Stimulated activated CD4-positive, alpha-beta T cell treated with anti-CD3 and anti-CD28 coated beads, Interleukin-2, amount 100 ng/mL, for 24 hours (primary cell): ENCODE measurements around the gene PPIB.

ENCODE experiments used
- DNase-seq, 2 donors: peaks; one replicate each; pipeline ENCODE4 v3.0.0-alpha.2; 2020

PPIB gene

DNA sequence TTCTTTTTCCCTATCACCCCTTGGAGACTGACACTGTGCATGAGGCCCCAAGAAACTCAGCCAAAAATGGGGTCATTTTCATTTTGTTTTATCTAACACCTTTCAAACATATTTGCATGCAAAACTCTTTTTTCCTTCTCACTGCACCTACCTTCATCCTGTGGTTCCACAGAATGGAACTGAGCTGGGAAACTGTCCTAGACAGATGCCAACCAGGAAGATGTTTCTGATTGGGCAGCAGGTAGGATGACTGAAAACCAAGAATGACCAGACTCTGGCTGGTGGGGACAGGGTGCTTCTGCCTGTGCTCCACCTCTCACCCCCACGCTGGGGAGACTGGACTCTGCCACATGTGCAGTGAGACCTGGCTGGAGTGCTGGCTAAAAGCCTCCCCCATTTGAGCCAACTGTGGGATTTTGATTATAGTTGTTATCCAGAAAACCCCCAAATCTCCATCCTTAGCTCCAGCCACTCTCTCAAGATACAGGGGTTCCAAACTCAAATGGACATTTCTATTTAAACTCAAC lies 5.2 kb downstream of the PPIB start:
- DNase-seq, result no peak

DNA sequence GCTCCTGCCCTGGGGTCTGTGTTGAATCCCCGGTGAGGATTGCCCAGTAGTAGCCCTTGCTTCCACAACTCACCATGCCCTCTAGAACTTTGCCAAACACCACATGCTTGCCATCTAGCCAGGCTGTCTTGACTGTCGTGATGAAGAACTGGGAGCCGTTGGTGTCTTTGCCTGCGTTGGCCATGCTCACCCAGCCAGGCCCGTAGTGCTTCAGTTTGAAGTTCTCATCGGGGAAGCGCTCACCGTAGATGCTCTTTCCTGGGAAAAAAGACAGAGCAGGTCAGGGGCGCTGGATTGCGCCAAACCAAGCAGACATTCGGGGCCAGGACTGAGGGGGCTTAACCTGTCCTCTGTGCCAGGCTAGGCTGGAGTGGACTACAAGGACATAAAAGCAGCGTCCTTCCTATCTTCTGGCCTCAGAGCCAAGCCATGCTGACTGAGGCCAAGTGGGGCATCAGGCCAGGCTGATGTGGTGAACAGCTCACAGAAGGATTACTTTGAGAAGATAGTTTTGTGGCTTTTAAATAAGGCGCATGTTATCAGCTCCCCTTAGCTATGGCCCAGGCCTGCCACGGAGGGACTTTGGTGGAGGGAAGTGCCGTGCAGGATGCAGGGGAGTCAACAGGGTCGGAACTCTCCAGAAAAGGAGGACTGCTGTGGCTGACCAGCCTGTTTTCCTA lies 6.0 kb downstream of the PPIB start:
- no peak for DNase-seq

DNA sequence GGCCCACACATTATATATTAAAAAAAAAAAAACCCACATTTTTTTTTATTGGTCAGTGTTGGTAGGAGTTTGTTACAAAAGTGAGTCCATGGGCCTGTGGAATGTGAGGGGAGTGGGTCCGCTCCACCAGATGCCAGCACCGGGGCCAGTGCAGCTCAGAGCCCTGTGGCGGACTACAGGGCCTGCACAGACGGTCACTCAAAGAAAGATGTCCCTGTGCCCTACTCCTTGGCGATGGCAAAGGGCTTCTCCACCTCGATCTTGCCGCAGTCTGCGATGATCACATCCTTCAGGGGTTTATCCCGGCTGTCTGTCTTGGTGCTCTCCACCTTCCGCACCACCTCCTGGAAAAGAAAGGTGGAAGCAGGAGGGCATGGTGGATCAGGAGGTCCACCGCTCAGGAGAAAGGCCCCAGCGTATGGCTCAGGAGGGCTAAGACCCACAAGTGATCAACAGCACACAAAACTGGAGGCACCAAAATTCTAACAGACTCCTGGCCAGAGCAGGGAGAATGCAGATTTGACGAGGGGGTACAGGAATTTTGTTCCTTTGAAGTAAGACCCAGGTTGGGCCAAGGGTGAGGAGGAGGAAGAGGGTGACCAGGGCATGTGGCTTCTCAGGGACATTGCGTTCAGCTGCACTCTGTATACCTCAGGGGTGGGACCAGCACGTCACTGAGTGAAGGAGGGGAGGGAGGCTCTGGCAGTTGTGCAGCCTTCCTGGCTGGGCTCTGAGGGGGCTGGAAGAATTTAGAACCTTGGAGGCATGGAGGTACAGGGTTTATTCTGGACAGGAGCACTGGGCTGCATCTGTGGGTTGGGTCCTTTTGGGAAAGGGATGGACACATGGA lies 6.8 kb downstream of the PPIB start:
- DNase-seq, result no peak

DNA sequence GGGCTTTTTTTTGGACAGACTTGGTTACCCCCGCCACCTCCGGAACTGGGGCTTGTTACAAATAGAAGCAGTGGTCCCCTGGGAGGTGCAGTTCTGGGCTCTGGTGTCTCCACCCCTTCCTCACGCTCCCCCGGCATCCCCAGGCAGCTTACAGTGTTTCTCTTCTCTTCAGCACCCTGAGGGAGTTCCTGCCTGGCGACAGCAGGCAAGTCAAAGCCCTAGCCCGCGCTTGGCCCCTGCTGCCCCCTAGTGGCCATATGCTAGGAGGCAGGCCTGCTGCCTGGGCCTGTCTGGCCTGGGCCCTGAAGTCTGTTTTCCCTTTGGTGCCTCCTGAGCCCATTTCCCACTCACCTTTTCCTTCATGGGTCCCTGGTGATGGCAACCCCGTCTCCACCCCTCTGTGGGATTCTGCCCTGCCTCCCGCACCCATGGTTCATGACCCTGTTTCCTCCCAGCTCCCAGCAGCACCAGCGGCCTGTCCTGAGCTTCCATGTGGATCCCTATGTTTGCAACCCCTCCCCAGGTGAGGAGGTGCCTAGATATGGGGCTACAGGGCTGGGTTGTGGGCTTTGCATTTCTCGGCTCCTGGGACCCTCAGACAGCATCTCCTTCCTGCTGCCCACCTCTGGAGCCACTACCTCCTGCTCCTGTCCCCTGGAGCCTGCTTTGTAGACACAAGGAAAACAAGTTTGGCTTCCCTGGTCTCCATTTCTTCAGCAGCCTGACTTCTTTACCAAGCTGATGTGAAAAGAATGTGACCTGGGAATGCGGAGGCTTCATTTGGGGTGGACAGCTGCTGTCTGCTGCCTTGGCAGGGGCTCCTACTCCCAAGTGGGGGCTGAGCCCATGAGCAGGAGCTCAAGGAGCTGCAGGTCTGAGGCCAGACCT lies 9.1 kb downstream of the PPIB start:
- peak; percentile 95 to 96 for DNase-seq

DNA sequence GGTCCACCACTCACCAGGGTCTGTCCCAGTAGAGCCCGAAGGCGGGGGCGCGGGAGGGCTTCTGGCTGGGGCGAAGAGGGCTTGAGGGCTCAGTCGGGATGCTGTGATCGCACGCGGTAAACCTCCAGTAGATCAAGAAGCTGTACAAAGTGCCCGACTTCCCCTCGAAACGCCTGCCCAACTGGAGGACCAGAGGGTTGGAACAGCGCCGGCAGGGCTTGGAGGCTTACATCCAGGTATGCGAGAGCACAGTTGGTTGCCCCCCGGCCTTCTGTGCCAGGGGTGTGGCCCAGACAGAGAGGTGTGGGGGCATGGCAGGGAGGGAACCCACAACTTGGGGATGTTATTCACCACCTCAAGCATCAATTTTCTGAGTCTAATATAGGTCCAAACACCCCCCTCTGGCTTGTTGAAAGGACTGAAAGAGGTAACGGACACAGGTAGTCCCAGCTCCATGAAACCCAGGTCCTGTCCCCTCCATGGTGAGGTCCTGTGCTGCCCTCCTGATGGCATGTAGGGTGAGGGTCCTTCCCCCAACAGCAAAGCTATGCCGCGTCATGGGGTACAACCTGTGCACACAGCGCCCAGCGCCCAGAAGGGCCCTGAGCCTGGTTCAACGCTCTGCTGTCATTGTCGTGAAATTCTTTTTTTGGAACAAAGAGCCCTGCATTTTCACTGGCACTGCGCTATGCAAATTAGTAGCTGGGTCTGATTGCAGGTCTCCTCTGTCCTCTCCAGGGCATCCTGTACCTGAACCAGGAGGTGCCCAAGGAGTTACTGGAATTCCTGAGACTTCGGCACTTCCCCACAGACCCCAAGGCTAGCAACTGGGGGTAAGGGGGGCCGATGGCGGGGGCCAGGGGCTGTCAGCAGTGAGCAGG lies 10.1 kb downstream of the PPIB start:
- DNase-seq, result peak in 1 of 2 donors; percentile 25

DNA sequence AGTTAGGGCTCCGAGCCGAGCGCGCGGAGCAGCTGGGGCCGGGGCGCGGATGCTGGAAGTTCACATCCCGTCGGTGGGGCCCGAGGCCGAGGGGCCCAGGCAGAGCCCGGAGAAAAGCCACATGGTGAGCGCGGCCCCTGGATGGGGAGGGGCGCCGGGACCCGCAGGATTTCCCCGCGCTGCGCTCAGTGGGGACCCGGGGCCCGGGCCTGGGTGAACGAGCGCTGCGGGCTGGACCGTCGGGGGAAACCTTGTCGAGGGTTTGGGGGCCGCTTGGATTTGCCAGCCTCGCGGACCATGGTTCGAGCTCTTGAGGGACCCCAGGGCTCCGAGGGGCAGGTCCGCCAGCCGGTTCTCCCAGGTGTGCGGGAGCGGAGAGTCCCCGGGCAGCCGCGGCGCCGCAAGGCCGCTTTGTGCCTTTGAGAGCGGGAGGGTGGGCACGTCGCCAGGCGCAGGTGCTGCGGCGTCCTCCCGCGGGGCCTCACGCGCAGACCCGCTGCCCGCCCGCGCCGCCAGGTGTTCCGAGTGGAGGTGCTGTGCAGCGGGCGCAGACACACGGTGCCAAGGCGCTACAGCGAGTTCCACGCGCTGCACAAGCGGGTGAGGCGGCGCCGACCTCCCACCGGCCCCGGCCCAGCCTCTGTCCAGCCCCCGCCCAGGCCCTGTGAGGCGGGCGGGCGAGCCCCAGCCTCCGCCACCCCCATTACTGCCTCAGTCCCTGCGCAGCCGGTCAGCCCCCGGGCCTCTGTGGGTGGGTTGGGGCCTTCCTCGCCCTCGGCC lies 10.9 kb downstream of the PPIB start, which contains the start of gene SNX22:
Gene SNX22 (plus strand): TSS at position 5 of the 780 bp plus-strand sequence. CDS start 45 bp downstream, at position 50.
- peak in 1 of 2 donors; percentile 37 for DNase-seq

DNA sequence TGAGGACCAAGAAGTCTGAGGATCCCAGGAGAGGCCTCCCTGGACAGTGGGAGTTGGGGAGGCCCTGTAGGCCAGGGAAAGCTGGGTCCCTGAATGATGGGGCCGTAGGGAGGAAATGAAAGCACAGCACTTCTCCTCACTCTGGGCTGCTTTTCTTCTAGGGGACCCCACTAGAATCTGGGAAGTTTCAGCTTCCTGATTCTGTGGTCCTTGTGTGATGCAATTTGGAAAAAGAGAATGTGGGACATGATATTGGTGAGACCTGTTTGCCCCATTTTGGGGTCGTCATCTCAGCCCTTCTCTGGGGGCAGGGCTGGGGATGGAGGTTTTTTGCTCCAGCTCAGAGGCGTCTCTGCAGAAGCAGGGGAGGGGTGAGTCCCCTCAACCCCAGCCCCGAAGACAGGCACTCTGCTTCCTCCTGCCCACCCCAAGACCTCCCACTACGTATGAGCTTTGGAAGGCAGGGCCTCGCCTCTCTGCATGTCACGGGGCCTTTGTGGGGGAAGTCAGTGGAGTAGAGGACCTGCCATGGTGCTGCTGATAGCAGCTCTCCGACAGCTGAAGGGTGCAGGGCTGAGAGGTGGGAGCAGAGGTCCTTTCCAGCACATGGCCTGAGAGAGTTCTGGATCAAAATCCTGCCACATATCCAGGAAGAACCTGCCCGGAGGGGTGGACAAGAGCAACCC lies 12.8 kb downstream of the PPIB start:
- DNase-seq, result no peak

DNA sequence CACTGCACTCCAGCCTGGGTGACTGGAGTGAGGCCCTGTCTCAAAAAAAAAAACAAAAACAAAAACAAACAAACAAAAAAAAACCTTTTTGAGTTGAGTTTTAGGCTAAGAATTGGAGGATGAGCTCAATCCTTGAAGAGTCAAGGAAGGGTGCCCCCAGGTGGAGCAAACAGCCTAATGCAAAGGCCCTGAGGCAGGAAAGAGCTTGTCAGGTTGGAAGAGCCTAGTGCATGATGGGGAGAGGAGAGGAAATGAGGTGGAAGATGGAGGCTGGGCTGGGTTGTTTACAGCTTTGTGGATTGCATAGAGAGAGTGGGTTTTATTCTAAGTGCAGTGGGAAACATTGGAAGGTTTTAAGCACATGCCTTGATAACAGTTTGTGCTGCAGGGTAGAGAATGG lies 13.4 kb downstream of the PPIB start:
- DNase-seq, result peak in 1 of 2 donors; percentile 28

DNA sequence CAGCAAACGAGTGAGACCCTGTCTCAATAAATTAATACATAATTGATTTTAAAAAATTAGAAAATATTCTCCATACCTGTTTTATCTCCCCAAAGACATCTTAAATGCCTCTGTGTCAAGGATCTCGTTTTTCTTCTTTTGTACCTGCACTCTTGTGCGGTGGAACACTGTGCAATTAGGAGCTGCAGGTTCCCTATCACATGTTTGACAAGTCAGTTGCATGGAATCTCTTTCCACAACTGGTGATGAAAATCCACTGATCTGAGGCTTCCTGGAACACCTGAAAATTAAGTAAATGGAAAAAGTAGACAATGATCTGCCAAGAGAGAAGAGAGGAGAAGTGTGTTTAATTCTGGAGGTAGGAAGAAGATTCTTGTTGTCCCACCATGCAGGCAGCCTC lies 14.2 kb downstream of the PPIB start:
- no peak for DNase-seq

DNA sequence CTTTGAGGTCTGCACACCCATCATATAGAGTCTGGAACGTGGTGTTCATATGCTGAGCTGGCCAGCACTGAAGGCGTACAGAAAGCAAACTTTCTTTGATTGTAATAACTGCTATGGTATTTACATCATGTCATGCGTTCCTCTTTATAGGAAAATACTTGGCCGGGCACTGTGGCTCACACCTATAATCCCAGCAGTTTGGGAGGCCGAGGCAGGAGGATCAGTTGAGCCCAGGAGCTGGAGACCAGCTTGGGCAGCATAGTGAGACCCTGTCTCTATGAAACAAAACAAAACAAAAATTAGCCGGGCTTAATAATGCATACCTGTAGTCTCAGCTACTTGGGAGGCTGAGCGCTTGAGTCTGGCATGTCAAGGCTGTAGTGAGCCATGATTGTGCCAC lies 14.7 kb downstream of the PPIB start:
- DNase-seq, result no peak

DNA sequence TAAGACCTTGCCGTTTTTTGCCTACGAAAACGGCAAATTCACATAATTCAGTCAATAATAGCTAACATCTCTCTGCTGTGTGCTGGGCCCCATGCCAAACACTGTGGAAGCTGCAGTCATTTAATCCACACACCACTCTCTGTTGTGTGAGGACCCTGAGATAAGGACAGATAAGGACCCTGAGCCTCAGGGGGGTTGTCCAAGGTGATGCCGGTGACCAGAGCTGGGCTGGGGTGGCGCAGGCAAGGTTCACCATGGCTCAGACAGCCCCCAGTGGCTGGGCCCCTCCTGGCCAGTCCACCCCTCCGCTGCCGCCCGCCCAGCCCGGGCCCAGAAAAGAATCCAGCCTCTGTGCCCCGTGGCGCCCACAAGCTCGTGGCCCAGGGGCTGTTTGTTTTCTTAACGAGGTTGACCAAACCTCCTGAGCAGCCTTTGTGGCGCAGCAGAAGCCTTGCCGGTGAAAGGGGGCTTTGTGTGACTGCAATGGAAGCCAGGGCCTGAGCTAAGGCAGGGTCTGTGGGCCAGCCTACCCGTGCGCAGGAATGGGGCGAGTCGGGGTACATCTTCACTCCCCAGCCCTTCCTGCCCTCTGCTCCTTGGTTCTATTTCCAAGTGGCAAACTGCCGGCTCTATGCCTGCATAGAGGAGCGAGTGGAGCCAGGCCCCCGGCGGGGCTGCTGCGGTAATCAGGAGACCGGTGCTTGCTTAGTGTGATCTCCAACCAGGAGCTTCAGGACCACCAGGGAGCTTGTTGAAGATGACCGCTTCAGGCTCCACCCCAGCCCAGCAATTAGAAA lies 15.7 kb downstream of the PPIB start:
- no peak for DNase-seq

DNA sequence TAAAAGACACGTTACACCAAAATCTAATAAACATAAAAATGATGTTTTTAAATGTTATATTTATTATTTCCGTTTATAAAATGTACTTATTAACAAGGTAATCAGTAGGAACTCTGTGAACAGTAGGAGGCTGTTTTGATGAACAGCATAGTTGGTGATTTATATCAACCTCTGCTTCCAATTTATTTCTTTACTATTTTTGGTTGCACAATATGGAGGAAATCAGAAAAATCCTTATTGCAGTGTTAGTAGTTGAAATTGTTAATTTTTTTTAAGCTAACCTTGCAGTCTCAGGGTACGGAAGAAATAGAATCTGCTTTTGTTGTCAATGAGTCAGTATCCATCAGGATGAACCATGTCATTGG lies 16.3 kb downstream of the PPIB start:
- DNase-seq, result no peak

DNA sequence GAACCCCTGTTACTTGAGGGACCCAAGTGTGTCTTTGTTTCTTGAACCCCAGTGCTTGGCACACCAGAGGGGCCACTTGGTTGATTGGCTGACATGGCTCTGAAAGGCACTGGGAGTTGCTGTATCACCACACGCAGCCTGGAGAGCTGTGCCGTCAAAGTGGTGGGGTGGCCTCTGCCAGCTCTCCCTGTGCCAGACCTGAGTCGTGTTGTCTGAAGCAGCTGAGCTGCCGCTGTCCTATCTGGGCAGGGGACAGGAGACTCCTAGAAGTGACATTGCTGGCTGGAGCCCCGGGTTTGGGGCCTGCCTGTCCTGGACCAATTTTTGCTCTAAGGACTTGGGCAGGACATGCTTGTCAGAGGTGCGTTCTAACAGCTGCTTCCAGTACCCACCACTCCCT lies 16.8 kb downstream of the PPIB start:
- no peak for DNase-seq

DNA sequence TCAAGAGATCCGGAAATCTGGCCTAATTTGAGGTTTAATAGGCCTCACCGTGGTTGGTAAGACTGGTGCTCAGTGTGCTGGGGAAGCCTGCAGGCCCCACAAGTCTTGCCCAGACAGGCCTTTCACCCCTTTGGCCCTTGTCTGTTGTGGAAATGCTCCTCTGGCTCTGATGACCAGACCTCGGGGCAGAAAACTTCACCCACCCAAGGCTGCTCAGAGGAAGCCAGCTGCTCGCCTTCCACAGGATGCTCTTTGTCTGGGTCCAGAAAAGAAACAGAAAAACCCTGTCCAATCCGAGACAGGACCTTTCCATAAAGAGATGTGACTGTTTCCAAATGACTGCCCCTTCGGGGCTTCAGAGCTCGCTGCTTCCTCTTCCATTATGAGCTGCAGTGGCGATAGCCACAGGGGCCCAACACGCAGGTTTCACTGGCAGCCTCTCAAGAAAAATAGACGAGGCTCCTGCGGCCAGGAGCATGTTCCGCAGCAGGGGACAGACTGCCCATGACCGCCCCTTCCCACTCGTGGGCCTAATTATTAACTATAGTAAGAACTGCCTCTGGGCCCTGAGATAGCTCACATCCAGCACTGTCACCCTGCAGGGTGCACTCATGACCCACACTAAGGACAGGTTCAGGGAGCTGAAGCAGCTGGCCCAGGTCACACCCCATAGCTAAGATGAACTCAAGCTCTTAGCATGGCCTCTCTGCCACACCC lies 18.1 kb downstream of the PPIB start:
- no peak for DNase-seq

DNA sequence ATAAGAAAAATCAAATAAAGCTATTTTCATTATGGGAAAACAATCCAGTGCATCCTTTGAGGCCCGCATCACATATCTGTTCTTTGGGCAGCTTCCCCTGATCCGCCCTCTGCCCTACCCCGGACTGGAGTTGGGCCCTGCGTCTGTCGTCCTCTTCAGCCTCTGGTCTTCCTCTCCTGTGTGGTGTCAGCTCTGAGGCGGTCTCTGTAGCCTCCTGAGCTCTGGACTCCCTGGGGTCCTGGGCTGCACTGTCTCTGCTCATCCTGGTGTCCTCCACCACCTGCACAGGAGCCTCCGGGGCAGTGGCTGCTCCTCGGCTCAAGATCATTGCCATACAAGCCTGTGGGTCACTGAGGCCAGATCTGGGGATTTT lies 18.6 kb downstream of the PPIB start:
- no peak for DNase-seq

DNA sequence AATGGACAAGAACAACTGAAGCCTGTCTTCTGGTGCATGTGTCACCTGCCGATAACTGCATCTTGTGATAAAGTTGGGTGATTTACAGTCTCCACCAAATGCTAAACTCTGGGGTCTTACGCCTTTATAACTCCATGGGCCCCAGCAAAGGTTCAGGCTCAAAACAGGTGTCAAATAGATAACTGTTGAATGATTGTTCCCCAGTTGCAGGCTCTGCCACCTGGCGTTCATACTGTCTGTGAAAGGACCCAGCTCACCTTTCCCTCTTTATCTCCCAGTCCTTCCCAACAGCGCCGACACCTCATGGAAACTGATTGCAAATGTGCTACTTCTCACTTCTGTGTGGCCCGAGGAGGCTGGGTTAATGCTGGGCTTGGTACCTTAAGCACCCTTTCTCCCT lies 19.5 kb downstream of the PPIB start:
- no peak for DNase-seq

DNA sequence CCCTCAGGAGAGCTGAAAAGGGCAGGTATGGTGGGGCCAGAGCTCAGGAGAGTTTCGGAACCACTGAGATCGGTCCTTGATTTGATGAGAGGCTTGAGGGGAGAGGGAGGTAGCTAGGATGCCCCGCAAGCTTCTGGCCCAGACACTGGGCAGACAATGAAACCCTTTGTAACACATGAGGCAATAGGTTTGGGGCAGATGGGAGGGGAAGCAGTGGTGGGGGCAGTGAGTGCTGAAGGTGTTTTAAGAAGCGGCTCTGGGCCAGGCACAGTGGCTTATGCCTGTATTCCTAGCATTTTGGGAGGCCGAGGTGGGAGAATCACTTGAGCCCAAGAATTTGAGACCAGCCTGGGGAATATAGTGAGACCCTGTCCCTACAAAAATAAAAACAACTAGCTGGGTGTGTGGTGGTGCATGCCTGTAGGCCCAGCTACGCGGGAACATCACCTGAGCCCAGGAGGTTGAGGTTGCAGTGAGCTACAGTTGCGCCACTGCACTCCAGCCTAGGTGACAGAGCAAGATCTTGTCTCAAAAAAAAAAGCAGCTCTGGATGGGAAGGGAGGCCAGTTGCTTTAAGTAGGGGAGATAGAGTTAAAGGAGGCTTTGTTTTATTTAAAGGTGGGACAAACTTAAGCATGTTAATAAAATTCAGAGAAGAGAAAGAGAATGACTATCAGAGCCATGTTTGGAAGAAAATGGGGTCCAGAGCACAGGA lies 20.9 kb downstream of the PPIB start:
- no peak for DNase-seq

DNA sequence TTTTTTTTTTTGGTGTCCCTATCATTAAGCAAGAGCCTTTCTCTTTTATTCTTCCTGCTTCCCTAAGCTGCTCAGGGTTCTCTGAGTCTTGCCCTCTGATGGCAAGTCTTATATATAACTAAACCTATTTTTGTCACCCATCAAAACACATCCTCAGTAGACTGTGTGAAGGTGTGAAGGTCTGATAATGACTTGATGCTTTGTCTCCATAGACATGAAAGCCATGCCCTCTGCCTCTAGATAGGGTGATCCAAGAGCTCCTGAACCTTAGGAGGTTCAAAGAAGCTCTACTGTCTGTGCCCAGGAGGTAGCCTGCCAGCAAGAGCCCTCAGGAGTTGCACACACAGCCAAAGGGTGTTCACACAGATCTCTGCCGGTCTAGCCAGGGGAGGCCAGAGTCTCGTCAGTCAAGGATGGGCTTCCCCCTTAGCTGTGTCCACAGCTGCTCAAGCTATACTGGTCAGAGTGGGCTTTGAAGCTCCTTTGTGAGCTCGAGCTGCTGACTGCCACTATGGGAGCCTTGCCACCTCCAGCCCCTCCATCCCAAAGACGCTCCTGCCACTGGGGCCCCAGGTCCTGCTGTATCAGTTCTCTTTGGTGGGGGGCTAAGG lies 24.4 kb downstream of the PPIB start:
- DNase-seq, result no peak
